Left ventricle myocardium inferior (tissue), 1 donor: ENCODE measurements around the gene LHFPL2. TPM values are rescaled to one million over a fixed set of nuclear protein-coding genes. Genes with fewer than 3 reads are reported as not detected.

Experiments used
- DNase-seq: peaks from one replicate; pipeline ENCODE4 v3.0.0-alpha.2; 2020
- H3K27ac ChIP-seq: fragments of 200-600 bp; replicated peaks from 2 replicates; pipeline ENCODE4 v1.8.0; 2021
- H3K27me3 ChIP-seq: fragments of 200-600 bp; 2 replicates; pipeline ENCODE4 v1.8.0; 2021; ENCODE audit warnings: low read depth
- H3K36me3 ChIP-seq: fragments of 200-600 bp; 2 replicates; pipeline ENCODE4 v1.8.0; 2021
- H3K4me1 ChIP-seq: fragments of 200-600 bp; 2 replicates; pipeline ENCODE4 v1.8.0; 2021
- H3K4me3 ChIP-seq: fragments of 200-600 bp; 2 replicates; pipeline ENCODE4 v1.8.0; 2021; ENCODE audit warnings: mild to moderate bottlenecking, moderate library complexity
- H3K9me3 ChIP-seq: fragments of 200-600 bp; replicated peaks from 2 replicates; pipeline ENCODE4 v1.8.0; 2021
- intact Hi-C: fragments of 100-400 bp; cut with micrococcal nuclease; formaldehyde crosslinking; loops from one replicate; pipeline ENCODE4 v1.11.0; 2022
- total RNA-seq: library from RNA; stranded (reverse); fragmentation: NEBNext Ultra II Directional; extraction: Animal tissue kit (Norgen Biotek cat#: 25700); gene quantifications from one replicate; pipeline ENCODE4 v1.2.1, GENCODE V29; 2021
- TF ChIP-seq, protein P1 (sequence below): fragments of 200-600 bp; IDR thresholded peaks from 2 replicates; pipeline ENCODE4 v1.8.0; 2021; ENCODE audit warnings: antibody characterized with exemption, mild to moderate bottlenecking, borderline replicate concordance
- donor health status: DM: no; HTN: yes; CAD: no; lungs with severe emphysema.

LHFPL2 gene
- total RNA-seq, 1 donor from 2014 or later: 5.0 TPM

DNA sequence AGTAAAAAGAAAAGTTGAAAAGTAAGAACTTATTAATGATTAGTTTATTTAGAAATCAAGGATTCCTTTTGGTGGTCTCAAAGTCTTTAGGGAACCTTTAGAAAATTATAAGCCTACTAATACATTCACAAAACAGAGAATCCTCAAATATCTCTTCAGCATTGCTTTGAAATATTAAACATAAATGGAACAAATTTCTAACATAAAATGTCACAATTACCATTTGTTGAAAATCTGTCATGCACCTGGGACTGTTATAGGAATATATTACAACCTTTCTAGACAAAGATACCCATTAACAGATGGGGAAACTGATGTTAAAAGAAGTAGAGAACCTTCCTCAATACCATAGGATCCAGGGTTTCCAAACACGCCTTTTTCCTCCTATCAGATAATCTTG is 83.2 kb downstream of the LHFPL2 start:
- H3K36me3 ChIP-seq: no peaks in the 10 kb centered on the region
- H3K4me1 ChIP-seq: peaks cover 32% of the 10 kb centered on the region
- no peak overlapping the region for H3K4me3 ChIP-seq
- peaks cover 12% of the 10 kb centered on the region for H3K9me3 ChIP-seq
- no peak for DNase-seq
- intact Hi-C loops: no loop called here
- TF ChIP-seq, protein P1, sequence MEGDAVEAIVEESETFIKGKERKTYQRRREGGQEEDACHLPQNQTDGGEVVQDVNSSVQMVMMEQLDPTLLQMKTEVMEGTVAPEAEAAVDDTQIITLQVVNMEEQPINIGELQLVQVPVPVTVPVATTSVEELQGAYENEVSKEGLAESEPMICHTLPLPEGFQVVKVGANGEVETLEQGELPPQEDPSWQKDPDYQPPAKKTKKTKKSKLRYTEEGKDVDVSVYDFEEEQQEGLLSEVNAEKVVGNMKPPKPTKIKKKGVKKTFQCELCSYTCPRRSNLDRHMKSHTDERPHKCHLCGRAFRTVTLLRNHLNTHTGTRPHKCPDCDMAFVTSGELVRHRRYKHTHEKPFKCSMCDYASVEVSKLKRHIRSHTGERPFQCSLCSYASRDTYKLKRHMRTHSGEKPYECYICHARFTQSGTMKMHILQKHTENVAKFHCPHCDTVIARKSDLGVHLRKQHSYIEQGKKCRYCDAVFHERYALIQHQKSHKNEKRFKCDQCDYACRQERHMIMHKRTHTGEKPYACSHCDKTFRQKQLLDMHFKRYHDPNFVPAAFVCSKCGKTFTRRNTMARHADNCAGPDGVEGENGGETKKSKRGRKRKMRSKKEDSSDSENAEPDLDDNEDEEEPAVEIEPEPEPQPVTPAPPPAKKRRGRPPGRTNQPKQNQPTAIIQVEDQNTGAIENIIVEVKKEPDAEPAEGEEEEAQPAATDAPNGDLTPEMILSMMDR: no peak
- no peaks in the 10 kb centered on the region for H3K27me3 ChIP-seq
- H3K27ac ChIP-seq: no peak overlapping the region

DNA sequence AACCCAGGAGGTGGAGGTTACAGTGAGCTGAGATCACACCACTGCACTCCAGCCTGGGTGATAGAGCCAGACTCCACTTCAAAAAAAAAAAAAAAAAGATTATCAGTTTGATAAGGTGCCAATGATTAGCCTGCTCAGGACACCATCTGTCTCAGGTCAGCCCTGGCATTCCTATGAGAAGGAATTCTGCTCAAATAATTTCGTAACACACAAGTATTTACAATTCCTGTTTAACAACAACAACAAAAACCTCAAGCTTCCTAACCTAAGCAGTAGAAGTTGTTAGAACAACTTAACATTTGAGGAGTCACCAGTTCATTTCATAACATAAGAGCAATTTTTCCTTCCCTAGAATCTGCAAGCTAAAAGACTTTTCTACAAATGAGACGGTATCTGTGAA is 85.0 kb downstream of the LHFPL2 start:
- Histone ChIP-seq H3K4me3 (no peak overlapping the region), H3K27ac (no peak overlapping the region), H3K4me1 (peaks cover 19% of the 10 kb centered on the region), H3K36me3 (no peaks in the 10 kb centered on the region), H3K27me3 (no peaks in the 10 kb centered on the region), H3K9me3 (peaks cover 12% of the 10 kb centered on the region)
- intact Hi-C loops: no loop called here
- TF ChIP-seq, protein P1: no peak
- DNase-seq: no peak

DNA sequence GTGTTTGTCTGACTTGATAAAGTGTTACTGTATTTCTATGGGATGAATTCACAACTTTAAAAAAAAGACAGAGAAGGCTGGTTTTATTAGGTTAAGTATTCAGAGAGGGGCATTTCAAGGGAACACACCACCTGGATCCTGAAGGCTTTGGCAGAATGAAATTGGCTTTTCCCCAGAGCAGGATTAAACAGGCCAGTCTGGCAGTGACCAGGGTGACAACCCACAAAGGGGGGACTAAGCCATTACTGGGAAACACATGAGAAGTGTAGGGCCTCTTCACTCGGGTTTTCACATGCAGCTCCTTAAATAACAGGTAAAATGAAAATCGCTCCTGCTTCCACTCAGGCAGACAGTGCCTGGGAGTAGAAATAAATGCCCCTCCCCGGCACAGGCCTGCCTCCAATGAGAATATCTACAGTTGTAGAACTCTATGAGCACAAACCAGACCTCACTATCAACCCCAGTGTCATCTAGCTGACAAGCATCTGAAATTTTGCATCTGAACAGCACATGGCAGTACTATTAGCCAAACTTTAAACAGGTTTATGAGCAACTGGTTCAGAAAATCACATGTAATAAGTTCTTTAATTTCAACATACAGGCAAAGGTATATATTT is 85.8 kb downstream of the LHFPL2 start:
- TF ChIP-seq, protein P1: no peak
- Histone ChIP-seq H3K27me3 (no peaks in the 10 kb centered on the region), H3K27ac (no peak overlapping the region), H3K9me3 (peaks cover 12% of the 10 kb centered on the region), H3K4me3 (no peak overlapping the region), H3K36me3 (no peaks in the 10 kb centered on the region), H3K4me1 (peaks cover 11% of the 10 kb centered on the region)
- DNase-seq: no peak
- intact Hi-C loops: no loop called here

DNA sequence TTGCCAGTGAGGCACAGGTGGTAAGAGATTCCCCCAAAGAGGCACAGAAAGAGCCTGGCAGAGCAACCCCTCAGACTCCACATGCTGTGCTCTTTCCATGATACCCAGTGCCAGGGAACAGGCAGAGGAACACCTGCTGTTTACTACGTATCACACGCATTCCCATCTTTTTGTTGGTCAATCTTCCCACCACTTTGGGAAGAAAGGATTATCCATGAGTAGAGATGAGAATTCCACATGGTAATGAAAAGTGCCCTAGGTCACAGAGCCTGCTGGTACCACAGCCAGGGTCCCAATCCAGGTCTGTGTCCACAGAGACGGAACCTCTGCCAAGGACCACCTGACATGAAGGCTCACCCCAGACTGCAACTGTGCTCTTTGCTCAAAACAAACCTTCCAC is 86.6 kb downstream of the LHFPL2 start:
- intact Hi-C loops: no loop called here
- no peak overlapping the region for H3K27ac ChIP-seq
- no peaks in the 10 kb centered on the region for H3K27me3 ChIP-seq
- peaks cover 12% of the 10 kb centered on the region for H3K9me3 ChIP-seq
- TF ChIP-seq, protein P1: no peak
- peaks cover 3% of the 10 kb centered on the region for H3K4me1 ChIP-seq
- no peak overlapping the region for H3K4me3 ChIP-seq
- no peaks in the 10 kb centered on the region for H3K36me3 ChIP-seq
- no peak for DNase-seq

DNA sequence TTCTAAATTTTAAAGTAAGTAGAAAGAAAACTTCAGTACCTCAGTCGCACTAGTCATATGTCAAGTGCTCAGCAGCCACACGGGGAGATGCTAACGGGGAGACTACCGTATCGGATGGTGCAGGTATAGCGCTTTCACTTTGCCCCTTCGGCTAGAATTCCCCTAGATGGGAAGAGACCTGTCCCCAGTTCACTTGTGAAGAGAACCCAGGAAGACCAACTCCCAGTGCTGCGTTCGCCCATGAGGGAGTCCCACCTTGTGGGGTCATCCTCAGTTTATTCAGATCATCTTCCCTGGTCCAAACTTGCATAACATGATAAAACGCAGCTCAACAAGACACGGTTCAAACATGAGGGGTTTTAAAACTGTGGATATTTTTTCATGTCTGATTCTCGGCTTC is 87.3 kb downstream of the LHFPL2 start:
- TF ChIP-seq, protein P1: no peak
- Histone ChIP-seq H3K27ac (no peak overlapping the region), H3K9me3 (peaks cover 12% of the 10 kb centered on the region), H3K27me3 (no peaks in the 10 kb centered on the region), H3K4me1 (no peaks in the 10 kb centered on the region), H3K36me3 (no peaks in the 10 kb centered on the region), H3K4me3 (no peak overlapping the region)
- DNase-seq: no peak
- intact Hi-C loops: no loop called here
